NCI-H2081 (cell line): ENCODE results near the gene TRIM69.
A peak's percentile ranks its signal among the peaks of the same experiment; 100 is the strongest.
"Not testable (repeated sequence)": the region's sequence is repeated elsewhere in the genome, so short reads cannot be mapped to it uniquely, and the experiment has no call there.

Experiments used
- DNase-seq, 2 experiments: peaks; one replicate each; lab custom pipeline; 2025; lab: John Stamatoyannopoulos, UW

Gene TRIM69, protein sequence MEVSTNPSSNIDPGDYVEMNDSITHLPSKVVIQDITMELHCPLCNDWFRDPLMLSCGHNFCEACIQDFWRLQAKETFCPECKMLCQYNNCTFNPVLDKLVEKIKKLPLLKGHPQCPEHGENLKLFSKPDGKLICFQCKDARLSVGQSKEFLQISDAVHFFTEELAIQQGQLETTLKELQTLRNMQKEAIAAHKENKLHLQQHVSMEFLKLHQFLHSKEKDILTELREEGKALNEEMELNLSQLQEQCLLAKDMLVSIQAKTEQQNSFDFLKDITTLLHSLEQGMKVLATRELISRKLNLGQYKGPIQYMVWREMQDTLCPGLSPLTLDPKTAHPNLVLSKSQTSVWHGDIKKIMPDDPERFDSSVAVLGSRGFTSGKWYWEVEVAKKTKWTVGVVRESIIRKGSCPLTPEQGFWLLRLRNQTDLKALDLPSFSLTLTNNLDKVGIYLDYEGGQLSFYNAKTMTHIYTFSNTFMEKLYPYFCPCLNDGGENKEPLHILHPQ

GRCh38 chr15:44736181-44736765 is at the start of gene TRIM69:
Gene TRIM69, plus strand, starts transcription at chr15:44736528. Its CDS starts 177 bp downstream, at chr15:44736705.
- DNase-seq: no peak

DNA sequence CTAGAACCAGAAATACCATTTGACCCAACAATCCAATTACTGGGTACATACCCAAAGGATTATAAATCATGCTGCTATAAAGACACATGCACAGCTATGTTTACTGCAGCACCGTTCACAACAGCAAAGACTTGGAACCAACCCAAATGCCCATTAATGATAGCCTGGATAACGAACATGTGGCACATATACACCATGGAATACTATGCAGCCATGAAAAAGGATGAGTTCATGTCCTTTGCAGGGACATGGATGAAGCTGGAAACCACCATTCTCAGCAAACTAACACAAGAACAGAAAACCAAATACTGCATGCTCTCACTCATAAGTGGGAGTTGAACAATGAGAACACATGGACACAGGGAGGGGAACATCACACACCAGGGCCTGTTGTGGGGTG is 47.0 kb upstream of the TRIM69 start:
- DNase-seq: not testable (repeated sequence)

GRCh38 chr15:44690245-44690644 is 46.1 kb upstream of the TRIM69 start:
- not testable (repeated sequence) for DNase-seq

DNA sequence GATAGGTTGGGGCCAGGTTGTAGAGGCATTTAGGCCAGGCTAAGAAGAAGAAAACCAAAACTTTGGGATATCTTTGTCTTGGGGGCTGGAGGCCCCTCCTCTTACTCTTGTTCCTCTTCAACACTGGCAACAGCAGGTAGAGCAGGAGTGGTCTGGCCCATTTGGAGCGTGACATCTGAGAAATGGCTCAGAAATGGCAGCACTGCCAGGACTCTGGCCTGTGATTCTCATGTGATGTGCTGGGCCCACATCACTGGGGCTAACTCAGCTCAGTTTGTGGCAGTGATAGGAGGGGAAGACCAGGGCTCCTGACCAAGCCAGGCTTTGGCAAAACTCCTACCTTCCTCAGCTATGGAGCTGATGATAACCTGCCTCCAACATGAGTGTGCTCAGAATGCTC is 43.7 kb upstream of the TRIM69 start:
- no peak for DNase-seq

DNA sequence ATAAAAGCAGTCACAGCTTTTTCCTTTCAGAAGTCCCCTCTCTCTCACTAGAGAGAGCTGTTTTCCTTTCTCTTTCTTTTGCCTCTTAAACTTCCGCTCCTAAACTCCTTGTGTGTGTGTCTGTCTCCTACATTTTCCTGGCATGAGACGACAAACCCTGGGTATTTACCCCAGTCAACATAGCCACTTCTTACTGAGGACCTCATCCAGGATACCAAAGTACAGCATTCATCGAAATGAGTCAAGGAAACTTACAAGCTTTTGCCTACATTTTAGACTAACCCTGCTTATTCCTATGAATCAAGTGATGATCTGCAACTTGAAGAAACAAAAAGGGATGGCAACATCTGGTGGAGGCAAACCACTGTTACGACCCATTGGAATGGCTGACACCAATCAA is 41.9 kb upstream of the TRIM69 start:
- no peak for DNase-seq

- no peak for DNase-seq
These were observed 41.0 kb upstream of the TRIM69 start for GRCh38 chr15:44695294-44695693.

DNA sequence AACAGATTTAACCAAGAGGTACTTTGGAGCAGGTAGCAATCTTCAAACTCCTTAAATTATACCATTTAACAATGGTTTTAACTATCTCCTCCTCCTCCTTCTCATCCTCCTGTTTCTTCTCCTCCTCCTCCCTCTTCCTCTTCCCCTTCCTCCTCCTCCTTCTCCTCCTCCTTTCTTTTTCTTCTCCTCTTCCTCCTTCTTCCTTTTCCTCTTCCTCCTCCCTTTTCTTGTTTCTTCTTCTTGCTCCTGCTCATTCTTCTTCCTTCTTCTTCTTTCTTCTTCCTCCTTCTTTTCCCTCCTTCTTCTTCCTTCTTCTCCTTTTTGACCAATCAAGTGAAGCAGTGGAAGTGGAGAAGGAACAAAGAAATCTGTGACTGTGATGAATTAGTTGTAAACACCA is 39.3 kb upstream of the TRIM69 start:
- no peak for DNase-seq

DNA sequence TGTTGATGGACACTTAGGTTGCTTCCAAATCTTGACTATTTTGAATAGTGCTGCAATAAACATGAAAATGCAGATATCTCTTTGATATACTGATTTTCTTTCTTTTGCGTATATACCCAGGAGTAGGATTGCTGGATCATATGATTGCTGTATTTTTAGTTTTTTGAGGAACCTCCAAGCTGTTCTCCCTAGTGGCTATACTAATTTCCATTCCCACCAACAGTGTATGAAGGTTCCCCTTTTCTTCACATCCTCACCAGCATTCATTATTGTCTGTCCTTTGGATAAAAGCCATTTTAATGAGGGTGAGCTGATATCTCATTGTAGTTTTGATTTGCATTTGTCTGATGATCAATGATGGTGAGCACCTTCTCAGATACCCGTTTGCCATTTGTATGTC is 37.7 kb upstream of the TRIM69 start:
- DNase-seq: no peak

- DNase-seq: not testable (repeated sequence)
These were observed 35.7 kb upstream of the TRIM69 start for GRCh38 chr15:44700676-44701075.

- no peak for DNase-seq
These were observed 30.3 kb upstream of the TRIM69 start for GRCh38 chr15:44705986-44706385.

GRCh38 chr15:44706401-44706800 is 29.9 kb upstream of the TRIM69 start:
- no peak for DNase-seq

GRCh38 chr15:44706946-44707636 is 29.2 kb upstream of the TRIM69 start:
- no peak for DNase-seq

GRCh38 chr15:44710236-44711095 is 25.9 kb upstream of the TRIM69 start:
- DNase-seq: no peak

DNA sequence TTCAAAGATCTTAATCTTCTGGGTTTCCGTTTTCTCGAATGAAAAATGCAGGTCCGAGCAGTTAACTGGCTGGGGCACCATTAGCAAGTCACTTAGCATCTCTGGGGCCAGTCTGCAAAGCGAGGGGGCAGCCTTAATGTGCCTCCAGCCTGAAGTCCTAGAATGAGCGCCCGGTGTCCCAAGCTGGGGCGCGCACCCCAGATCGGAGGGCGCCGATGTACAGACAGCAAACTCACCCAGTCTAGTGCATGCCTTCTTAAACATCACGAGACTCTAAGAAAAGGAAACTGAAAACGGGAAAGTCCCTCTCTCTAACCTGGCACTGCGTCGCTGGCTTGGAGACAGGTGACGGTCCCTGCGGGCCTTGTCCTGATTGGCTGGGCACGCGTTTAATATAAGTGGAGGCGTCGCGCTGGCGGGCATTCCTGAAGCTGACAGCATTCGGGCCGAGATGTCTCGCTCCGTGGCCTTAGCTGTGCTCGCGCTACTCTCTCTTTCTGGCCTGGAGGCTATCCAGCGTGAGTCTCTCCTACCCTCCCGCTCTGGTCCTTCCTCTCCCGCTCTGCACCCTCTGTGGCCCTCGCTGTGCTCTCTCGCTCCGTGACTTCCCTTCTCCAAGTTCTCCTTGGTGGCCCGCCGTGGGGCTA is 25.1 kb upstream of the TRIM69 start, which contains the start of the genes B2M and PATL2:
B2M (plus strand) TSS at position 422 of the 647 bp plus-strand sequence; CDS start at position 452, 30 bp downstream.
PATL2 (minus strand) TSS at position 228 of the 647 bp plus-strand sequence. CDS start 34,833 bp downstream, outside the sequence.
- peak; percentile 93 to 95 for DNase-seq

DNA sequence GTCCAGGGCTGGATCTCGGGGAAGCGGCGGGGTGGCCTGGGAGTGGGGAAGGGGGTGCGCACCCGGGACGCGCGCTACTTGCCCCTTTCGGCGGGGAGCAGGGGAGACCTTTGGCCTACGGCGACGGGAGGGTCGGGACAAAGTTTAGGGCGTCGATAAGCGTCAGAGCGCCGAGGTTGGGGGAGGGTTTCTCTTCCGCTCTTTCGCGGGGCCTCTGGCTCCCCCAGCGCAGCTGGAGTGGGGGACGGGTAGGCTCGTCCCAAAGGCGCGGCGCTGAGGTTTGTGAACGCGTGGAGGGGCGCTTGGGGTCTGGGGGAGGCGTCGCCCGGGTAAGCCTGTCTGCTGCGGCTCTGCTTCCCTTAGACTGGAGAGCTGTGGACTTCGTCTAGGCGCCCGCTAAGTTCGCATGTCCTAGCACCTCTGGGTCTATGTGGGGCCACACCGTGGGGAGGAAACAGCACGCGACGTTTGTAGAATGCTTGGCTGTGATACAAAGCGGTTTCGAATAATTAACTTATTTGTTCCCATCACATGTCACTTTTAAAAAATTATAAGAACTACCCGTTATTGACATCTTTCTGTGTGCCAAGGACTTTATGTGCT is 24.5 kb upstream of the TRIM69 start:
- peak in 1 of 2 experiments; percentile 51 for DNase-seq

DNA sequence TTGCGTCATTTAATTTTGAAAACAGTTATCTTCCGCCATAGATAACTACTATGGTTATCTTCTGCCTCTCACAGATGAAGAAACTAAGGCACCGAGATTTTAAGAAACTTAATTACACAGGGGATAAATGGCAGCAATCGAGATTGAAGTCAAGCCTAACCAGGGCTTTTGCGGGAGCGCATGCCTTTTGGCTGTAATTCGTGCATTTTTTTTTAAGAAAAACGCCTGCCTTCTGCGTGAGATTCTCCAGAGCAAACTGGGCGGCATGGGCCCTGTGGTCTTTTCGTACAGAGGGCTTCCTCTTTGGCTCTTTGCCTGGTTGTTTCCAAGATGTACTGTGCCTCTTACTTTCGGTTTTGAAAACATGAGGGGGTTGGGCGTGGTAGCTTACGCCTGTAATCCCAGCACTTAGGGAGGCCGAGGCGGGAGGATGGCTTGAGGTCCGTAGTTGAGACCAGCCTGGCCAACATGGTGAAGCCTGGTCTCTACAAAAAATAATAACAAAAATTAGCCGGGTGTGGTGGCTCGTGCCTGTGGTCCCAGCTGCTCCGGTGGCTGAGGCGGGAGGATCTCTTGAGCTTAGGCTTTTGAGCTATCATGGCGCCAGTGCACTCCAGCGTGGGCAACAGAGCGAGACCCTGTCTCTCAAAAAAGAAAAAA is 23.9 kb upstream of the TRIM69 start:
- peak; percentile 24 to 45 for DNase-seq

- DNase-seq: peak; percentile 20 to 51
These were observed 23.0 kb upstream of the TRIM69 start for GRCh38 chr15:44713006-44713966.

- no peak for DNase-seq
These were observed 21.1 kb upstream of the TRIM69 start for GRCh38 chr15:44715142-44715796.
